Right lobe of liver (tissue), 6 donors: Measurements from ENCODE around the gene SMARCD1. TPM values are rescaled to one million over a fixed set of nuclear protein-coding genes. Genes with fewer than 3 reads are reported as not detected.

Source experiments
- ATAC-seq, 4 donors: fragments of 200-7000 bp; cut with Tn5 transposase; one replicate each; pipeline ENCODE4 v1.9.1; 2020; ENCODE audit warnings: mild to moderate bottlenecking in 4 of 4, moderate library complexity in 4 of 4
- DNase-seq, 3 donors: peaks; one replicate each; pipeline ENCODE4 v3.0.0-alpha.2; 2020
- H3K27ac ChIP-seq, 3 donors: fragments of 200-600 bp; one replicate each; pipeline ENCODE4 v1.8.0; 2022
- H3K27me3 ChIP-seq, 2 donors: fragments of 200-600 bp; one replicate each; pipeline ENCODE4 v1.8.0; 2022
- H3K36me3 ChIP-seq, 4 donors: fragments of 200-600 bp; sonication (generic) in 1 of 4; one replicate each; pipeline versions ENCODE4 v1.5.1 to v1.8.0; 2017 to 2022; ENCODE audit warnings: control low read depth in 1 of 4
- H3K4me1 ChIP-seq, 4 donors: fragments of 200-600 bp; sonication (generic) in 1 of 4; one replicate each; pipeline versions ENCODE4 v1.5.1 to v1.8.0; 2017 to 2022; ENCODE audit warnings: control low read depth in 1 of 4
- H3K4me3 ChIP-seq, 3 donors: fragments of 200-600 bp; one replicate each; pipeline ENCODE4 v1.8.0; 2022
- H3K9me3 ChIP-seq, 4 donors: fragments of 200-600 bp; sonication (generic) in 1 of 4; one replicate each; pipeline versions ENCODE4 v1.5.1 to v1.8.0; 2017 to 2022; ENCODE audit warnings: control low read depth in 1 of 4
- CTCF ChIP-seq, 4 donors: fragments of 200-600 bp in 3 of 4; fragments of 450-650 bp in 1 of 4; IDR thresholded peaks; one replicate each; pipeline versions ENCODE4 v1.5.1 to v1.8.0; 2016 to 2022; ENCODE audit warnings: antibody characterized with exemption in 4 of 4, mild to moderate bottlenecking in 2 of 4
- POLR2A ChIP-seq: fragments of 450-650 bp; IDR thresholded peaks from one replicate; pipeline ENCODE4 v1.6.1; 2017; ENCODE audit warnings: antibody characterized with exemption, mild to moderate bottlenecking
- WGBS: methylation state at CpG from one replicate; pipeline ENCODE4 v1.1.6; 2018; ENCODE audit warnings: low coverage, low lambda C conversion rate; ENCODE audit not compliant: insufficient coverage; ENCODE audit errors: missing lambda C conversion rate; 5-methylcytosine and 5-hydroxymethylcytosine counted together
- intact Hi-C, 2 donors: fragments of 100-400 bp; cut with DNase I; formaldehyde crosslinking; loops; one replicate each; pipeline versions ENCODE4 v1.11.2 to v1.14.1; 2022
- total RNA-seq, 6 experiments: library from RNA; depleted of rRNA in 2 of 6; stranded (reverse); fragments of >200 nt in 2 of 6; fragmentation: NEBNext Ultra II Directional in 3 of 6; extraction: Animal tissue kit (Norgen Biotek cat#: 25700) in 3 of 6; gene quantifications; one replicate each; pipeline versions ENCODE4 v1.1.0 to v1.2.4, GENCODE V29; 2016 to 2023
- donor health status: DM: no; HTN: yes; CAD: no.
- donor health status: DM: no; HTN: no; CAD: no.
- donor health status: DM: no; HTN: no; CAD: no.
- donor health status: DM: no; HTN: yes; CAD: no.
- donor health status: DM: no; HTN: yes; CAD: no.

Gene SMARCD1
- total RNA-seq, 6 experiments from 2014 or later: 13.3 to 35.0 (median 16.4) TPM

GRCh38 chr12:50117057-50117622 lies 32.0 kb downstream of the SMARCD1 start:
- Histone ChIP-seq H3K27ac (no peak overlapping the region), H3K4me1 (peaks cover 0 to 14% (median 6%) of the 10 kb centered on the region in 4 donors), H3K4me3 (no peak overlapping the region), H3K9me3 (no peaks in the 10 kb centered on the region), H3K27me3 (no peaks in the 10 kb centered on the region), H3K36me3 (peaks cover 0 to 26% (median 8%) of the 10 kb centered on the region in 4 donors)
- TF ChIP-seq CTCF (IDR thresholded peaks at IDR 0.05): no peak
- no peak for TF ChIP-seq POLR2A
- intact Hi-C loops: no loop called here
- WGBS: 90% methylated on average over 3 of the region's 6 CpGs
- DNase-seq: no peak
- no peak for ATAC-seq

- Histone ChIP-seq H3K4me1 (no peaks in the 10 kb centered on the region), H3K4me3 (no peak overlapping the region), H3K36me3 (peaks cover 0 to 32% (median 8%) of the 10 kb centered on the region in 4 donors), H3K9me3 (no peaks in the 10 kb centered on the region), H3K27me3 (no peaks in the 10 kb centered on the region), H3K27ac (no peak overlapping the region)
- no peak for TF ChIP-seq CTCF (IDR thresholded peaks at IDR 0.05)
- no peak for TF ChIP-seq POLR2A
- DNase-seq: no peak
- peak in 2 of 4 donors; percentile 32 to 58 for ATAC-seq
- intact Hi-C loops: no loop called here
- 100% methylated on average over 2 of the region's 2 CpGs for WGBS
Measured at GRCh38 chr12:50119387-50119786, 34.2 kb downstream of the SMARCD1 start.

GRCh38 chr12:50120521-50120920 lies 35.4 kb downstream of the SMARCD1 start:
- H3K27me3 ChIP-seq: no peaks in the 10 kb centered on the region
- WGBS: 89% methylated on average over 3 of the region's 3 CpGs
- no peaks in the 10 kb centered on the region for H3K9me3 ChIP-seq
- no peak for ATAC-seq
- no peak overlapping the region for H3K4me3 ChIP-seq
- H3K4me1 ChIP-seq: no peaks in the 10 kb centered on the region
- intact Hi-C loops: no loop called here
- H3K27ac ChIP-seq: no peak overlapping the region
- DNase-seq: no peak
- TF ChIP-seq POLR2A (no peak), CTCF (IDR thresholded peaks at IDR 0.05) (no peak)
- peaks cover 0 to 30% (median 8%) of the 10 kb centered on the region in 4 donors for H3K36me3 ChIP-seq

GRCh38 chr12:50120953-50121352 lies 35.8 kb downstream of the SMARCD1 start:
- Histone ChIP-seq H3K4me3 (no peak overlapping the region), H3K27ac (no peak overlapping the region), H3K36me3 (peaks cover 0 to 27% (median 8%) of the 10 kb centered on the region in 4 donors), H3K9me3 (no peaks in the 10 kb centered on the region), H3K27me3 (no peaks in the 10 kb centered on the region), H3K4me1 (no peaks in the 10 kb centered on the region)
- ATAC-seq: no peak
- intact Hi-C loops: no loop called here
- TF ChIP-seq POLR2A (no peak), CTCF (IDR thresholded peaks at IDR 0.05) (no peak)
- WGBS: 94% methylated on average over 3 of the region's 3 CpGs
- DNase-seq: no peak
